Metanephros (tissue), 2 donors: ENCODE measurements around the gene THEMIS. TPM values are rescaled to one million over a fixed set of nuclear protein-coding genes. Genes with fewer than 3 reads are reported as not detected.

ENCODE experiments used
- small RNA-seq: library from RNA; depleted of rRNA; stranded (forward); fragments of <200 nt; gene quantifications from one replicate; pipeline ENCODE3, GENCODE V24; 2014; ENCODE audit warnings: low replicate concordance
- total RNA-seq: library from RNA; depleted of rRNA; stranded (reverse); fragments of >200 nt; gene quantifications from one replicate; pipeline ENCODE4 v1.2.3, GENCODE V29; 2014

The THEMIS gene
- 0.18 TPM for total RNA-seq

GRCh38 chr6:127900935-127901334, at the start of gene THEMIS:
TSS of gene THEMIS (minus strand) at chr6:127901058. CDS start at chr6:127900932, 126 bp downstream.

Small RNAs within 50 kb of the gene (small RNA-seq; reads per million reads assigned to genes)
- gene MRPS17P5, result not detected
